GM04504 (cell line): ENCODE data around the gene NACC2.

ENCODE experiments used
- DNase-seq: peaks from one replicate; pipeline ENCODE4 v3.0.0-alpha.2; 2012; ENCODE audit warnings: low read depth

NACC2 gene

DNA sequence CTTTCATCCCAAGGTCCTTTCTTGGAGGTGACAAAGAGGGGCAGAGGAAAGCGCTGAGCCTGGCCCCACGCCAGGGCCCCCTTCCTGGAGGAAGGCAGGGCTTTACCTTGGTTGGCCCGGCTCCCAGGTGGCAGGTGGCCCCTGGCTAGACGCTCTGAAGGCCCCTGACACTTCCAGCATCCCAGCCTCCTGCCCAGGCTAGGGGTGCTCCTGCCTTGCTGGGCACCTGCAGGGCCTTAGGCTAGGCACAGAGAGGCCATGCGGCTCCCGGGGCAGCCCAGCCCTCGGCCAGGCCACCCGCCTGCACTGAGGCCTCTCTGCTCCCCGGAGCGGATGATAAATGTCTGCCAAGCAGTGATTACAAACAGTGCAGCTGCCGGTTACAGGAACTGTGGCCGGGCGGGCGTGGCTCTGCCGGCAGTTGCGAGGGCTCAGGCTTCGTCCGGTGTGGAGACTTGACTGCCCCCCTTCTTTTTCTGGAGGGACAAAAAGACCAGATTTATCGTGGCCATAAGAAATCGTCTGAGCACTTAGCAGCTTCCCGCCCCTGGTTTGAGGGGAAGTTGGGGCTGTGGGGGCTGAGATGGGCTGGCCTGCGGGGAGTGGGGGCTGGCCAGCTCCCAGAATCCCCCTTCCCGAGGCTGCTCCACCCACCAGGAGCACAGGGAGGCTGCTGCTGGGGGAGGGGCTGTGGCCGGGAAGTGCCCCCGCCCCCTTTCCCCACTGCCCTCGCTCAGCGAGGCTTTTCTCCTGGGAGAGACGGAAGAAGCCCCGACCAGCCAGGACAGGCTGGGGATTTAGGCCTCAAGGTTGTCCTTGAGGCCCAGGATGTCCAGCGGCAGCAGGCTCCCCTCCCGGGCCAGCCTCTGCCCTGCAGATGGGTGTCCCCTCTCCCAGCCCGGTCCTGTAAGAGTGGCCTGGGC is 102.3 kb downstream of the NACC2 start:
- DNase-seq, result peak; percentile 63

DNA sequence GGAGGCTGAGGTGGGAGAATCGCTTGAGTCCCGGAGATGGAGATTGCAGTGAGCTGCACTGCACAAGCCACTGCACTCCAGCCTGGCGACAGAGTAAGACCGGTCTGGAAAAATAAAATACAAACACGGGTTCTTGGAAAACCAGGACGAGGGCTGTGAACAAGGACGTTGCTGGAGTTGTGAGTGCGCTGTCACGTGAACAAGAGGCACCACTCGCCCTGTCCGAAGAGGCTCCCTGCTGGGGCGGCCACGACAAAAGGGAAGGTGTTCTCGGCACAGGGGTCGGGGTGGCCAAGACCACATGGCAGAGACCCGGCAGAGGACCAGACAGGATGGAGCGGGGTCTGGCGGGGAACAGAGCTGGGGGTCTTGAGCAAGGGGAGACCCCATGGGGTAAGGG is 103.3 kb downstream of the NACC2 start:
- DNase-seq, result no peak

DNA sequence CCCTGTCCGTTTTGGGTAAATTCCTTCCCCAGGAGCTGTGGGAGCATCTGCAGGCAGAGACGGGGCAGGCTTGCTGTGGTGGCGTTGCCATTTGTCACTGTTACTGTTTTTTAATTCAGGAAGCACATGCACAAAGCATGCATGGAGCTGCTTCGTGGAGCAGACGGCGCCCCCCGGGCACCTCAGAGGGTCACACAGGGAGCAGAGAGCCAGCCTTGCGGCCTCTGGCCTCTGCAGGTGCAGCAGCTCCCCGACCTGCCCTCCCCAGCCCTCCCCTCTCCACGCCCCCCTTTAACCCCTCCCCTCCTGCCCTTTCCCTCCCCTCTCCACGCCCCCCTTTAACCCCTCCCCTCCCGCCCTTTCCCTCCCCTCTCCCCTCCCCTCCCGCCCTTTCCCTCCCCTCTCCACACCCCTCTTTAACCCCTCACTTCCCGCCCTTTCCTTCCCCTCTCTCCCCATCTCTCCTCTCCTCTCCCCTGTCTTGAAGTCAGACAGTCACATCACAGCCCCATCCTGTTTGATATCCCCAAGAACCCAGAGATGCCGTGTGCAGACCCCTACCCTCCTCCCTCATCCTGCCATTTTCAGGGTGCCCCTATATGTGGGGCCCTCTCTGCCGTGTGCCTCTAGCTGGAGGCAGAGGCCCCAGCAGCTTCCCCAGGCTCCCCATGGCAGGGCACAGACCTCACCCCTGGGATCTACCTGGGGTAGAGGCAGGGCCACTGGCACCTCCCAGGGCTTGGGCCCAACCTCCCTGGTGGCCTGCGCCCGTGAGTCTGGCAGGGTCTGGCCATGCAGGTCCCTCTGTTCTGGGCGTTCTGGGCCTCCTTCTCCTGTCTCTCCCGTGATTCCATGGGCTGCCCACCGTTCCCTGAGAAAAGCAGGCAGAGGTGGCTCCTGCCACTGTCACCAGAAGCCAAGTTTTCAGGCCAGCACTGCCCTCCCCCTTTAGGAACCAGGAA is 104.3 kb downstream of the NACC2 start:
- no peak for DNase-seq

DNA sequence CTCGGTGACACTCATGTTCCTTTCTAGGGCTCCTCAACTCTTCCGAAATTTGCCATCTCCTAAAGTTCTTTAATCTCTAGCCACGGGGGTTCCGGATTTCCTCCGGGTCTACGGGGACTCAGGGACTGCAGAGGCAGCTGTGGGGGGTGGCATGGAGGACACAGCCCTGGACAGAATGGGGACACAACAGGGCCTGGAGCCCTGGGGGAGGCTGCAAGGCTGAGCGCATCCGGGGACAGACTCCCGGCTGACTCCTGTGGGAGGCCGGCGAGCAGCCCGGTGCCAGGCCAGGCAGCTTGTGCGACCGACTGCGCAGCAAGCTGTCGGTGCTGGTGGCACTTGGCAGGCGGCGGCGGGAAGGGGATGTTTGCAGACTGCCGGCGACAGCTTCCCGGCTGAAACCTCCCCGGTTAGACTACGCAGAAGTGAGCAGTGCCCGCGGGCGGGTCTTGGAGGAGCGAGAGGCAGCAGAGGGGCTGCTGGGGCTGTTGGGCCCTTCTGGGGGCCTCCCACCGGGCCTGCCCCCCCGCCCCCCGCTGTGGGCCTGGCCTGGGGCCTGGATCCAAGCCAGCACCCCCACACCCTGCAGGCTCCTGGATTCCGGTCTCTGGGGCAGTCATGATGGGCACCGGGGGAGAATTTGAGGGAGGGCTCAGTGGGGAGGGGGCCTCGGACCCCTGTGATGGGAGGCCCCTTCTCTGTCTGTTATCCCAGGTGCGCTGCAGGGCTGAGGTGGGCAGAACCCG is 105.2 kb downstream of the NACC2 start:
- DNase-seq, result no peak

DNA sequence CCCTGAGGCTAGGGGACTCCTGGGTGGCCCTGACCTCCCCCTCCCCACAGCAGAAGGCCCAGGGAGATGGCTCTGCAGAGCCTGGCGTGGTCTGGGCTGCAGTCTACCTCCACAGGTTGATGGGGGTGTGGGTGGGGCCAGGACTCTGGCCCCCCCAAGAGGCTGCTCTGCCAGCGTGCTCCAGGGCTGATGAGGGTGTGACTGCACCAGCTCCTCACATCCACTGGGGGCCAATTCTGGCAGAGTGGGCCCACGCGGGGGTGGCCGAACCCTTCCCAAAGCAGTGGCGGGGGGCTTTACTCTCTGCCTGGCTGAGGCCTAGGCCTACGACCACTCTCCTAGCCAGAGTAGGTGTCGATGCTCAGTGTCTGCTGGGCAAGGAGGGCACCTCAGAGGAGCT is 105.9 kb downstream of the NACC2 start:
- no peak for DNase-seq

DNA sequence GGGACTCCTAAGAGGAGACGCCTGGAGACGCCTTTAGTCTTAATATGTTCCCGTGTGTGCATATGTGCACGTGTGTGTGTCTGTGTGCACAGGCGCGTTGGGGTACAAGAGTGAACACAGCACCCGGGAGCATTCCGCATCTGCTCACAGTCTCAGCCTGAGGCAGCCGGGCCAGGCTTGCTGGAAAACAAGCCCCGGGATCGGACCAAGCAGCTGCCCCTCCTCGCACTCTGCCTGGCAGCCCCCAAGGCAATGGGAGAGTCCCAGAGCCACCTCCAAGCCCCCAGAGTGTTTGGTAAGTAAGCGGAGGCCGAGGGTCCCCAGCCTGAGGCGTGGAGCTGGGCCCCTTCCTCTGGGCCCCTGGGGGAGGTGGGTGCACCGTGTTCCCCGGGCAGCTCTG is 106.6 kb downstream of the NACC2 start:
- DNase-seq, result no peak

DNA sequence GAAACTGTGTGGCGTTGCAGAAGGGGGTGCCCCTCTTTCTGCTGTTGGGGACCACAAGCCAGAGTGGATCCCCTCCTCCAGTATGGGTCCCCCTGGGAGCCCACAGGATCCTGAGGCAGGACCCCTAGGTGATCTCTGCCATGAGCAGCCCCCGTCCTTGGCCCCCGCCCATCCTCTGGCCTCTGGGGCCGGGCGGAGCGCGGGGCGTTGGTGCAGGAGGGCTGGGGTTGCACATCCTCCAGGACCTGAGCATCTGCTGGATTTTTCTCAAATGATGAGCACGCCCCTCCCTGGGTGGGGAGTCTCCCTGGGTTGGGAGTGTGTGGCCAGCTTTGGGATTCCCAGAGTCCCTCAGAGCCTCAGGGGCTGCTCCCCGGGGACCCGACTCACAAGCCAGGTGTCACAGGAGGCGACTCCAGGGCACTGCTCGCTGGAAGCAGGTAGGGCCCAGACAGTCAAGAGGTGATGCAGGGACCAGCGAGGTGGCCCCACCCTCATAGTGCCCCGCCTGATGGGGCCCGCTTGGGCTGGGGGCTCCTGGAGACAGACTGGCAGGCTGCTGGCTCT is 107.2 kb downstream of the NACC2 start:
- no peak for DNase-seq

DNA sequence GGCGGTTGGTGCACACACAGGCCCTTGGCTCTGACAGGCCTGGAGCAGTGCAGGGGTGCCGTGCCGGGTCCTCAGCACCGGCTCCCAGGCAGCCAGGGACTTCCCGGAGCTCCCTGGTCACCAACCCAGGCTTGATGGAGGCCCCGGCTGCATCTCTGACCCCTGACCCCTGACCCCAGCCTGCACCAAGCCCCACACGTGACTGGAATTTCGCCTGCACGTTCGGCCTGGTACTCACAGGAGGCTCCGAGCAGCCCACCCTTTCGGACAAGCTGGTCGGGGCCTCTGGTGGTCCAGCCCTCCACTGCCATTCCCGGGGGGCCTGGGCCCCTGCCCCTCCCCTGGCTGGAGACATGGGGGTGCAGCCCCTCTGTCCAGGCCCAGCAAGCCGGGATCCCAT is 108.5 kb downstream of the NACC2 start:
- DNase-seq, result no peak

DNA sequence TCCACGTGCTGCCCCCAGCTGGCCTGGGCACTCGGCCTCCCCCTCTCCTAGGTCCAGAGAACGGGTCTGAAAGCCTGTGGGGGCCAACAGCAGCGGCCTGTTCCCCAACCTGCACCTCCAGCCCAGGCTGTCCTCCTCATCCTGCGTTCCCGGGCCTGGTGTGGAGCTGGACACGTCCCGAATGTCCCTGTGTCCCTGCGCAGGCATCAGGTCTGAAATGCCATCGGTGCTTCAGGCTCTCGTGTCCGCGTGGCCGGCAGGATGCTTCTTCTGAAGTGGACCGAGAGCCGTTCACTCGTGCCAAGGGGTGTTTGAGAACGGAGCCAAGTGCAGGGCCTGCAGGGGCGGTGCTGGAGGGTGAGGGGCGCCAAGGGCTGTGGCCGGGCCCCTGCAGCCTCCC is 109.2 kb downstream of the NACC2 start:
- DNase-seq, result no peak

DNA sequence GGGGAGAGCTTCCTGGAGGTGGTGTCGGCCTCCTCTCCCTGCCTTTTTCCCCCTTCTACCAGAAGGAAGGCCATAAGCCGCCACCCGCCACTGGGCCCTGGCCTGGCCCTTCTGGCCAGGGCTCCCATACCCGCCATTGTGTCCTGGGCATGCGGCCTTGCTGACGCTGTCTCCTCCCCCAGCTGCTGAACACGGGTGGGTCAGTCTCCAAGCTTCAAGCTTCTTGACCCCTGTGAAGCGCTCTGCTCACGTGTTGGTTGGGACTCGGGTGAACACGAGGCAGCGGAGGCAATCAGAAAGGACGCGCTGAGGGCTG is 109.7 kb downstream of the NACC2 start:
- no peak for DNase-seq

DNA sequence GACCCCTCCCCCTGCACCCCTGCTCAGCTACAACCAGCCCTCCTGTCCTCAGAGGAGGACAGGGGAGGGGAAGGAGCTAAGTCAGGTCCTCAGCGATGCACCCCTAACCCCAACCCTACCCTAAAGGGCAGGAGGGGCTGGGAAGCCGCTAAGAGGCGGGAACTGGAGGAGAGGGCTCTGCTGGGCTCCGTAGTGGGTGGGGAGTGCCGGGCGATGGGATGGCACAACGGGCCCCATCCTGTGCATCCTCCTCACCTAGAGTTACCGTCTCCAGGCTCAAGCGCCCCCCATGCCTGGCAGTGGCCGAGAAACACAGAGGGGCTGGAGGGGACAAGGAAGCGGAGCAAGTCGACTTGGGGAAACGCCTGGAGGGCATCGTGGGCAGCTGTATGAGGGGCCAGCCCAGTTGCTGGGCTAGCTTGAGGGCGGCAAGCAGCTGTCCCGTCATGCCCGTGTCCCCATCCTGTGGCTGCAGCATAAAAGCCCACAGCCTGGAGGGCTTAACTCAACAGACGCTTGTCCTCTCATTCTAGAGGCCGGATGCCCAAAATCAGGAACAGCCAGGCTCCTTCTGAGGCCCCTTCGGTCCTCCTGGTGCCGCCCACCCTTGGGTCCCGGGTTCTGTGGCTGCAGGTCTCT is 110.9 kb downstream of the NACC2 start:
- no peak for DNase-seq

DNA sequence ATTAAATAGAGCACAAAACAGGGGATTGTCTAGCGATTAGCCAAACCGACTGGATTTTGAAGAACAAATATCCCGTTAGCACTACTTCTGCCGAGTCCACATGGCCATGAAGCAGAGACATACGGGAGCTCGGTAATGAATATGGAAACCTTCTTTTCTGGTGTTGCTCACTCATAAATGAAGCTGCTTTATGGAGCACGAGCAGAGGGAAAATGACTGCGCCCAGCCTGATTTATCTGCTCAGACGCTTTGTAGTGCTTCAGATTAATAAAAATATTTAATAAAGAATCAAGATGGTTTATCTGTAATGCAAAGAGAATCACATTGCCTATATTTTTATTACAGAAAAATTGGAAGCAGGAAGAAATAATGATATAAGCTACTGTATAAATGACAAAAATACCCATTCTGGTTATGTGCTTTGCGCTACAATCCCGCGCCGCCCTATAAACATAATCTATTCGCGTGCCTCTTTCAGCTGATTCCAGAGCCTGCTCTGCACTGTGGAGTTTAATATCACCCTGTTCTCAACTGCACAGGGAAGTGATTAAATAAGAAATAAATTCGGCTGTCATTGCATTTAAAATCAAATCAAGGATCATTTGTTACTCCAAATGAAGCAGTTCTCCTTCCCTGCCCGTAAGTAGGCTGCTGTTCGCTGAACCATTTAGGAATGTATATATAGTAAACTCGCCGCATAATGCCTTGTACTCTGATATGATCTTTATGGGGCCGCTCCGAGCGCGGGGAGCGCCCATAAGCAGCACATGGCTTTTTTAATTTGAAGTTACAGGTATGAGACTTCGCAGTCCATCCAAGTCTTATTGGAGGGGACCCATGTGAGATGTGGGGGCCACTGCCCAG is 111.6 kb downstream of the NACC2 start:
- no peak for DNase-seq

DNA sequence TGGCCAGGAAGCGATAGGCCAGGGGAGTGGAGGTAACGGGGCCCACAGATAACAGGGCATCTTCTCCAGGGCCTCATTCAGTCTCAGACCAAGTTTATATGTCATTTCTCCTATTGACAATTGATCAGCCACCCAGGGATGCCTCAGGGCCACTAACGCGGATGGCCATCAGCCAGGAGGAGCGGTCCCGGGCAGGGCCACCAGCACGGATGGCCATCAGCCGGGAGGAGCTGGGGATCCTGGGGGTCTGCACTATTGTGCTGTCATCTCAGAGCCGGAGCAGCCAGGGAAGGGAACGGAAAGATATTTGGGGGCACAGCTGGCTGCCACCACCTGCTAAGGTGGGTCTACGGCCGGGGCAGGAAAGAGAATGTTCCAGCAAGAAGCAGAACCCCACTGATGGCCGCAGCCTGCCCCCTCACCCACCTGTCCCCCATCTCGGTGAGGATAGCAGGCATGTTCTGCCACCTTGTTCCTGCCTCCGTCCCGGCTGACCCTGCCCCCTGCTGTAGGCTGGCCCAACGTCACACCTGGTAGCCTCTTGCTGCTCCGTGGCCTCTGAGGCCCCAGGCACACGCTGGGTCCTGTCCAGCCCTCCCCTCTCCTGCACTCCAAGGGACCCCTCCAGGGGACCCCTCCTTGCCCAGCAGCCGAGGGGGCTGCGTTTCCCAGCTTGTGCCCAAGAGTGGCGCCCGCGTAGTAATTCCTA is 112.4 kb downstream of the NACC2 start:
- DNase-seq, result no peak

DNA sequence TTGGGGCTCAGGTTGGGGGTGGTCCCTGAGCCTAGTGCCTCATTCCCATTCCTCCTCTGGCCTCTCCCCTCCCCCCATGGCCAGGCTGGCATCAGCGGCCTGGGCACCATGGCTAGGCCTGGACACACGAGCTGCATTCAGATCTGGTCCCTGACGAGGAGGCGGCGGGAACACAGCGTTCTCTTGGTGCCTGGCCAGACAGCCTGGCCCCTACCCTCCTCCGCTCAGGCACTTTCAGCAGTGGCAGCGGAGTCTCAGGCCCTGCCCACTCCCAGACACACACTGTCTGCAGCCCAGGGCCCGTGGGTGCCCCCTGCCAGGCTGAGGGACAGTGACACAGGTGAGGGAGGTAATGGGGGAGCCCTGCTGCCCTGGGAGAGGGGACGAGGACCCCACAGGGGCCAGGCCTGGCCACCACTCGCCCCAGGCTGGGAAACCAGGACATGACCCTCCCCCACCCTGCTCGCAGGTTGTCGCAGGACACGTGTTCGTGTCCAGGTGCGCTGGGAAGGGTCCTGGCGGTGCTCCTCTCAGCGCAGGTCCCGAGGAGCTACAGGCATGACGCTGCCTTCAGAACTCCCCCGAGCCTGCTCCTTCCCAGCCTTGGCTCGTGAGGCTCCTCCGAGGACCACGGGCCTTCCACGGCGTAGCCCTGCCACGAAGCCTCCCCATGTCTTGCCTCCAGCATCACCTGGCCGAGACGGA is 114.0 kb downstream of the NACC2 start:
- no peak for DNase-seq

DNA sequence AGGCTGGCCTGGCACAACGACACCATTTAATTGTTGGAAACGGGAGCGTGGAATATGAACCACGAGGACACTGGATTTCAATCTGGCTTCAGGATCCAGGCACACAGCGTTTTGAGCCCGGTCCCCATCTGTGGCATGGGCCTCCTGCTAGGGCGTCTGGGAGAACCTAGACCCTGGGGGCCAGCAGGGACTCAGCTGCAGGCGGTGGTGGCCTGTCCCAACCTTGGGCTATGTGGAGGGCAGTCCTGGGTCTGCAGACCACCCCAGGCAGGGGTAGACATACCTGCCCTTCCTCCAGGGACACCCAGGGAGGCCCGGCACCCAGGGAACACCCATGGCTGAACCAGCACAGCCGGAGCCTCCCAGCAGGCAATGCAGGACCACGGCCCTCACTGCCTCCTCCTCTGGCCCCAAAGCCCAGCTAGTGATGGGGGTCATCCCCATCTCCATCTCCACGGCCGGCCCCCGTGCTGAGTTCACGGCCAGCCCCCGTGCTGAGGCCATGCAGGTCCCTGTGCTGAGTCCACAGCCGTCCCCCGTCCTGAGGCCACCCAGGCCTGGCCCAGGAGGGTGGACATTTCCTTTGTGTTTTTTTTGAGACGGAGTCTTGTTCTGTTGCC is 115.4 kb downstream of the NACC2 start:
- no peak for DNase-seq

DNA sequence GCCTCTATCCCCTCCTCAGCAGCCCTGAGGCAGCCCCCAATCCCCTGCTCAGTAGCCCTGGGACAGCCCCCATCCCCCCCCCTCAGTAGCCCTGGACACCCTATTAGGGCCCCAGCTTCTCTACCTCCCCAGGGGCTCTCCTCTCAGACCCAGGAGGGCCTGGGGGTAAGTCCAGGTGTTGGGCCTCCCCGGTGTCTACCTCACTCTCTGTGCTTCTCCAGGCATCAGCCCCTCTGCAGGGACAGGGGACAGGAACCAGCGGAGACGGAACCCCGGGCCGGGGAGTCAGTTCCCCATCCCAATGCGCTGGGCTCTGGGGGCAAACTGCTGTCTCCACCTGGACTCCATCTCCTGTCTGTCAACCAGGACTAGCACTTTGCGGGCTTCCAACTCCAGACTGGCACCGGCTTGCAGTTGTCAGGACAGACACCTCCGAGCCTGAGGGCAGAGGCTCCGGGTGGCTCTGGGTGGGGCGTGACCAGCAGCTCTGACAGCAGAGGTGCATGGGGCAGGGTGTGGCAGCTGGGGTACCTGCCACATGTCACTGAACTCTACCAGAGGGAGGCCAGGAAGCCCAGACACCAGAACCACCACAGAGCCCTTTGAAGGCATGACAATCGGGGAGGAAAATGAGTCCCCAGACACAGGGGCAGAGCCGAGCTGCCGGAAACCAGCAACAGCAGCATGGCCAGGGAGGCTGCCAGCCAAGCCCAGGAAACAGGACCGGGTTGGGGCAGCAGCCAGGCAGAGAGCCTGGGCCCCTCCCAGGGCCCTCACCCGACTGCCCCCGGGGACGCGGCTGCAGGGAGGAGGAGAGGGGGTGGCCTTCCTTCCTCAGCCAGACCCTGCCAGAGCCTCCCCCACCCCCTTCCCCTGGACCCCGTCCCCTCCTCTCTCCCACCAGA is 116.2 kb downstream of the NACC2 start:
- no peak for DNase-seq

DNA sequence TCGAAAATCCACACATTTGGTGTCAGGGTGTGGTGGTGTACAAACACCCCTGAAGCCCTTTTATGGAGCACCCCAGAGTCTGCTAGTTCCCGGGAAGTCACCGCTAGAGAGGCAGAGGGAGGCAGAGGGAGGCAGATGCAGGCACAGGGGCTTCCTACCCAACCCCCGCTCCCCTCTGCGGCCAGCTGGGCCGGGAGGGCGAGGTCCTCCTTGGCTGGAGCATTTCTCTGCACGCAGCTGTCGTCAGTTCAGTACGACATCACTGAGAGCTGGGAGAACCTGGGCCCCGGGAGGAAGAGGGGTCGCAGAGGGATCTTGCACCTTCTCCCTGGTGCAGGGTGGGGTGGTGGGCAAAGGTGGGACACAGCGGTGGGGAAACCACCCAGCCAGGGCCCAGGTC is 118.1 kb downstream of the NACC2 start:
- DNase-seq, result no peak

DNA sequence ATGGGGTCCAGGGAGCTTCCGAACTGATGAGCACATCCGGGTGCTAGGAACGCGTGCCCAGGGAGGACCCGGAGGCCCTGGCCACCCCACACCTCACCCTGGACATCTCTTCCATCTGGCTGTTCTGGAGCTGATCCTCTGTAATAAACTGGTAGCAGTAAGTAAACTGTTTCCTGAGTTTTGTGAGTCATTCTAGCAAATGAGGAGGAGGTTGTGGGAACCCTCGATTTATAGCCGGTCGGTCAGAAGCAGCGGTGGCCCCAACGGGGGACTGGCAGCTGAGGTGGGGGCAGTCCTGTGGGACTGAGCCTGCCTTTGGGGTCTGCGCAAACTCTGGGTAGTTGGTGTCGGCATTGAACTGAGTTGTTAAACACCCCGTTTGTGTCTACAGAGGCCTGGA is 118.6 kb downstream of the NACC2 start:
- DNase-seq, result no peak
